A673 (cell line): ENCODE data around the gene DUOX1. TPM values are rescaled to one million over a fixed set of nuclear protein-coding genes. Genes with fewer than 3 reads are reported as not detected.

Experiments
- BruUV-seq: library from RNA; stranded (reverse); fragments of 400-500 nt; replicated peaks from 2 replicates; lab custom pipeline; 2021; lab: Mats Ljungman, UMichigan
- CTCF ChIA-PET: fragments of 300-600 bp; sonication (Branson Sonifier 250); formaldehyde crosslinking; loops from one replicate; lab custom pipeline; 2022; ENCODE audit warnings: antibody characterized with exemption; lab: Charles Lee
- POLR2A ChIA-PET: fragments of 300-600 bp; sonication (Branson Sonifier 250); formaldehyde crosslinking; loops from one replicate; lab custom pipeline; 2022; ENCODE audit warnings: antibody characterized with exemption; ENCODE audit not compliant: low non-redundant PET; lab: Charles Lee
- DNase-seq: peaks from one replicate; pipeline ENCODE4 v3.0.0-alpha.2; 2015; ENCODE audit warnings: low spot score
- H3K27ac ChIP-seq: fragments of 200-600 bp; sonication (generic); 2 replicates; pipeline ENCODE4 v1.5.1; 2016; ENCODE audit warnings: mixed run types, low read depth, mild to moderate bottlenecking, mixed read lengths, antibody characterized with exemption, low read length; ENCODE audit not compliant: poor library complexity, severe bottlenecking
- H3K27me3 ChIP-seq: fragments of 200-600 bp; sonication (generic); replicated peaks from 2 replicates; pipeline ENCODE4 v1.6.1; 2017; ENCODE audit warnings: mixed run types, low read depth, mild to moderate bottlenecking, mixed read lengths, antibody characterized with exemption, low read length; ENCODE audit not compliant: insufficient read depth, poor library complexity
- H3K36me3 ChIP-seq: fragments of 200-600 bp; sonication (generic); 2 replicates; pipeline ENCODE4 v1.6.1; 2016; ENCODE audit warnings: mixed run types, mild to moderate bottlenecking, mixed read lengths, antibody characterized with exemption, low read length; ENCODE audit not compliant: insufficient read depth, poor library complexity, severe bottlenecking
- H3K4me1 ChIP-seq: fragments of 200-600 bp; sonication (generic); 2 replicates; pipeline ENCODE4 v1.6.1; 2017; ENCODE audit warnings: mixed run types, mild to moderate bottlenecking, mixed read lengths, antibody characterized with exemption, low read length; ENCODE audit not compliant: insufficient read depth, poor library complexity, severe bottlenecking
- H3K4me3 ChIP-seq: fragments of 200-600 bp; sonication (generic); 2 replicates; pipeline ENCODE4 v1.5.1; 2016; ENCODE audit warnings: low read depth, mixed run types, mild to moderate bottlenecking, mixed read lengths, low read length; ENCODE audit not compliant: poor library complexity, severe bottlenecking
- H3K9me3 ChIP-seq: fragments of 200-600 bp; sonication (generic); 2 replicates; pipeline ENCODE4 v1.6.1; 2016; ENCODE audit warnings: mixed run types, low read depth, mild to moderate bottlenecking, mixed read lengths, antibody characterized with exemption, low read length; ENCODE audit not compliant: poor library complexity, severe bottlenecking
- EZH2 ChIP-seq: fragments of 200-600 bp; sonication (generic); IDR thresholded peaks from 2 replicates; pipeline ENCODE4 v1.6.1; 2017; ENCODE audit warnings: borderline replicate concordance, low read depth, mild to moderate bottlenecking, mixed read lengths, antibody characterized with exemption, low read length; ENCODE audit not compliant: poor library complexity, severe bottlenecking
- intact Hi-C: fragments of 100-400 bp; cut with micrococcal nuclease; formaldehyde crosslinking; loops from one replicate; pipeline ENCODE4 v1.10.0; 2022; ENCODE audit not compliant: unreplicated experiment
- total RNA-seq: library from RNA; stranded (reverse); gene quantifications from 2 replicates; pipeline ENCODE4 v1.2.3, GENCODE V29; 2021
- TF ChIP-seq, protein P1 (sequence below): fragments of 300-800, 200-600 bp; sonication (generic); conservative IDR thresholded peaks from 2 replicates; pipeline ENCODE4 v1.5.1; 2017; ENCODE audit warnings: low read depth, mild to moderate bottlenecking, antibody characterized with exemption, low read length, moderate library complexity, mixed read lengths

DUOX1 gene
- total RNA-seq, 1 experiment from 2014 or later: 1.7 TPM

DNA sequence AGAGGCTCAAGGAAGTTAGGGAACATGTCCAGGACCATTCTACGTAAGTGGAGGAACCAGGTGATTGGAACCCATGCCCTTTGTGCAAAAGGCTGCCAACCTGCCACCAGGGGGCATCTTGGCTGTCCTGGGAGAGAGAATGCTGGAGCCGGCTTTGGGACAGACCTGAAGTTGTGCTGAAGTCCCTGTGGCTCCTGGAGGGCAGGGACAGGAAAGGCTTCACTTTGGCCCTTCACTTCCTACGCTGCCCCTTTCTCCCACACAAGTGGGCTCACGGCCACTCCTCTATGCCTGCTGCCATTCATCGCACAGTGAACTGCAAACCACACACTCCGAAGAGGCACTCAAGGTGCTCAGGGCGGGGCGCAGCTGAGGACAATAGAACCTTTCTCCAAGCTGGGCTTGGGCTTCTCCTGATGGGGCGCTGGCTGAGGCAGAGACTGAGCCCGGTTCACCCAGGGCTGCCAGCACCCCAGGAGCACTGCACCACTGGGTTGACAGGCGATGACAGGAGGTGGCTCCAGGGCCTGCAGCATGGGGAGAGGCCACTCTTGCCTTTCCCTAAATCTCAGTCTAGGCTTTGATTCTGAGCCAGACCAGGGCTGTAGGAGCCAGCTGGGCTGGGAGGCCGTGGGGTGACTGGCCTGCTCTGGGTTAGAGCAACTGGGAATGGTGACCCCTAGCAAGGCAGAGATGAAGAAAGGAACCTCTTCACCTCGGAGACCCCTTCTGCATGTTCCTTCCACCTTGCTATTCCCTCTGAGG lies 49.6 kb downstream of the DUOX1 start:
- ChIA-PET POLR2A (interaction anchor here (0.6 kb wide), 1 partner anchor 72 kb away, joined by 4 read pairs; no protein-coding TSS in a partner anchor), CTCF (no interaction called here)
- no peaks in the 10 kb centered on the region for H3K27me3 ChIP-seq
- H3K4me1 ChIP-seq: peaks cover 35% of the 10 kb centered on the region
- no peak for TF ChIP-seq EZH2
- TF ChIP-seq, protein P1, sequence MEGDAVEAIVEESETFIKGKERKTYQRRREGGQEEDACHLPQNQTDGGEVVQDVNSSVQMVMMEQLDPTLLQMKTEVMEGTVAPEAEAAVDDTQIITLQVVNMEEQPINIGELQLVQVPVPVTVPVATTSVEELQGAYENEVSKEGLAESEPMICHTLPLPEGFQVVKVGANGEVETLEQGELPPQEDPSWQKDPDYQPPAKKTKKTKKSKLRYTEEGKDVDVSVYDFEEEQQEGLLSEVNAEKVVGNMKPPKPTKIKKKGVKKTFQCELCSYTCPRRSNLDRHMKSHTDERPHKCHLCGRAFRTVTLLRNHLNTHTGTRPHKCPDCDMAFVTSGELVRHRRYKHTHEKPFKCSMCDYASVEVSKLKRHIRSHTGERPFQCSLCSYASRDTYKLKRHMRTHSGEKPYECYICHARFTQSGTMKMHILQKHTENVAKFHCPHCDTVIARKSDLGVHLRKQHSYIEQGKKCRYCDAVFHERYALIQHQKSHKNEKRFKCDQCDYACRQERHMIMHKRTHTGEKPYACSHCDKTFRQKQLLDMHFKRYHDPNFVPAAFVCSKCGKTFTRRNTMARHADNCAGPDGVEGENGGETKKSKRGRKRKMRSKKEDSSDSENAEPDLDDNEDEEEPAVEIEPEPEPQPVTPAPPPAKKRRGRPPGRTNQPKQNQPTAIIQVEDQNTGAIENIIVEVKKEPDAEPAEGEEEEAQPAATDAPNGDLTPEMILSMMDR: peak; percentile 68
- H3K27ac ChIP-seq: no peak overlapping the region
- no peaks in the 10 kb centered on the region for H3K36me3 ChIP-seq
- no peak overlapping the region for H3K4me3 ChIP-seq
- no peaks in the 10 kb centered on the region for H3K9me3 ChIP-seq
- intact Hi-C loops: no loop called here
- no TSS peak for BruUV-seq
- peak; percentile 60 for DNase-seq

DNA sequence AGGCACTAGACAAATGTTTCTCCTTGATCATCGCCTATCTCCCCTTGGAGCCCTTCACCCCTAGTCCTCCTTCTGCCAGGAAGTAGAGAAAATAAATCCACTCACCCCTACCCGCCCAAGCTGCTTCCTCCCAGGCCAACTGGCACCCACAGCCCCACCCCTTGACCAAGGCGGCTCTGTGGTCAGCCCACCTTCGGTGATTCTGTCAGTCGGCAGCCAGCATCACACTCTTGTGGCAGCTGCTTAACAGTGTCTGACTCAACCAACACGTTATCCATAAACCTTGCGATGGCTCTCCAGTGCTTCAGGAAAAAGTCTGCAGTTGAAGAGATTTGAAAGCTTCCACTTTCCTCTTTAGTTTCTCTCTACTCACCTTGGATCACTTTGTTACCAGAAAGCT lies 50.4 kb downstream of the DUOX1 start:
- Histone ChIP-seq H3K4me1 (peaks cover 43% of the 10 kb centered on the region), H3K36me3 (no peaks in the 10 kb centered on the region), H3K9me3 (no peaks in the 10 kb centered on the region), H3K27me3 (no peaks in the 10 kb centered on the region), H3K4me3 (no peak overlapping the region), H3K27ac (peak overlapping the region; percentile 48)
- no peak for DNase-seq
- no TSS peak for BruUV-seq
- intact Hi-C loops: no loop called here
- ChIA-PET POLR2A (no interaction called here), CTCF (no interaction called here)
- TF ChIP-seq, protein P1: no peak
- no peak for TF ChIP-seq EZH2

DNA sequence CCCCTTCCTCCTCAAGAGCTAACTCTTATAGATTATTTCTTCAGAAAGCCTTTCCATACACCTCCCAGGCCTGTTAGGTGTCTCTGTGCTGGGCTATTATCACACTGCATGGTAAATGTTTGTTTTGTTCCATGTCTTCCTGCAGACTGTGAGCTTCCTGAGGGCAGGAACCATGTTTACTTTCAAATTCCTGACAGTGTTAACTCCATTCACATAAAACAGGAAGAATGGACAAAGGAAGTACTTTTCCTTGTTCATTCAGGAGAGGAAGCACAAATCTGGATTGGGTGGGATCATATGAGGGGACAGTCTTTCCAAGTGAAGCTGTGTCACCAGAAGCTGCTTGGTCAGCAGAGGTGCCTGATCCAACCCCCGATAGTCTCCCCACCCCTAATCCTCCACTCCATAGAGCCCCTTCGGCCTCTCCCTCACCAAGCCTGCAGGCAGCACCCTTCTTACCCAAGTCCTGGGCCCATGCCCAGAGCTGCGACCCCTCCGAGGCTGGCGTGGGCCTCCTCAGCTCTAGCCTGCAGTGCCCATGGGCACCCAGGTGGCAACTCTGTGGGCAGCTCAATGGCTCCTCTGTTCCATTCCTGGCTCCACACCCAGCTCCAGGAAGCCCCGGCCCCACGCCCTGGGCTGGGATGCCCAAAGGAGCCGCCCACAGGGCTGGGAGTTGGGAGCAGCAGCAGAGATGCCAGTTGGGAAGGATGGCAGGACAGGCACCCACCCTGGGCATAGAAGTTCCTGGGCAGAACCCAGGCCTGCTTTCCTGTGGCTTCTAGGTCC lies 51.0 kb downstream of the DUOX1 start:
- Histone ChIP-seq H3K27me3 (no peaks in the 10 kb centered on the region), H3K27ac (peak overlapping the region; percentile 48), H3K4me1 (peaks cover 48% of the 10 kb centered on the region), H3K36me3 (no peaks in the 10 kb centered on the region), H3K9me3 (no peaks in the 10 kb centered on the region), H3K4me3 (no peak overlapping the region)
- ChIA-PET CTCF (no interaction called here), POLR2A (no interaction called here)
- no peak for DNase-seq
- no TSS peak for BruUV-seq
- TF ChIP-seq, protein P1: no peak
- TF ChIP-seq EZH2: no peak
- intact Hi-C loops: no loop called here
